ENCODE data around the gene TCOF1.

Gene TCOF1

DNA sequence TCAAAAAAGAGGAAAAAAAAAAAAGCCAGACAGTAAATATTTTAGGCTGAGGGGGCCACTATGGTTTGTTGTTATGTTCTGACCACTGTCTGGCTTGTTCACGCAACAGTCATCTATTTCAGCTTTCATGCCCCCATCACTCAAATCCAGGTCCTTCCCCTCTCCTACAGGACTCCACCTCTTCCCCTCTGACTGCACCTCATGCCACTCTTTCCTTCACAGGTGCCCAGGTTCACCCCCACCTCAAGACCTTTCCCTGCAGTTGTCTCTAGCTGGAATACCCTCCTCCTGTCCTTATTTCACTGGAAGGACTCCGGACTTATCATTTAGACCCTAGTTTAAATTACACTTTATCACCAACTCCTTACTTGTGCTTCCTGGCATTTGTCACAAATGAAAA, 88.6 kb downstream of the TCOF1 start:
- Histone ChIP-seq H3K27ac (ENCODE audit: low read depth, low read length) (no peak overlapping the region), H4K20me1 (ENCODE audit: low read depth, low read length) (peaks cover 32% of the 10 kb centered on the region), H3K9me2 (replicated peaks; ENCODE audit: insufficient read depth, low read length) (no peaks in the 10 kb centered on the region), H3K27me3 (ENCODE audit: low read length) (no peaks in the 10 kb centered on the region), H3K36me3 (ENCODE audit: low read length) (peaks cover 41% of the 10 kb centered on the region), H3K79me2 (ENCODE audit: insufficient read depth, low read length) (peaks cover 27% of the 10 kb centered on the region), H3K4me2 (ENCODE audit: low read depth, low read length, poor library complexity, severe bottlenecking) (no peak overlapping the region), H2AFZ (ENCODE audit: low read depth, low read length, severe bottlenecking) (no peak overlapping the region), H3K9ac (ENCODE audit: low read length) (no peak overlapping the region), H3K9me3 (ENCODE audit: insufficient read depth, low read length) (no peaks in the 10 kb centered on the region), H3F3A (ENCODE audit: insufficient read depth) (peaks cover 60% of the 10 kb centered on the region), H3K4me3 (ENCODE audit: insufficient read depth, low read length, poor library complexity, severe bottlenecking) (no peak overlapping the region)
- TF ChIP-seq, protein P1, sequence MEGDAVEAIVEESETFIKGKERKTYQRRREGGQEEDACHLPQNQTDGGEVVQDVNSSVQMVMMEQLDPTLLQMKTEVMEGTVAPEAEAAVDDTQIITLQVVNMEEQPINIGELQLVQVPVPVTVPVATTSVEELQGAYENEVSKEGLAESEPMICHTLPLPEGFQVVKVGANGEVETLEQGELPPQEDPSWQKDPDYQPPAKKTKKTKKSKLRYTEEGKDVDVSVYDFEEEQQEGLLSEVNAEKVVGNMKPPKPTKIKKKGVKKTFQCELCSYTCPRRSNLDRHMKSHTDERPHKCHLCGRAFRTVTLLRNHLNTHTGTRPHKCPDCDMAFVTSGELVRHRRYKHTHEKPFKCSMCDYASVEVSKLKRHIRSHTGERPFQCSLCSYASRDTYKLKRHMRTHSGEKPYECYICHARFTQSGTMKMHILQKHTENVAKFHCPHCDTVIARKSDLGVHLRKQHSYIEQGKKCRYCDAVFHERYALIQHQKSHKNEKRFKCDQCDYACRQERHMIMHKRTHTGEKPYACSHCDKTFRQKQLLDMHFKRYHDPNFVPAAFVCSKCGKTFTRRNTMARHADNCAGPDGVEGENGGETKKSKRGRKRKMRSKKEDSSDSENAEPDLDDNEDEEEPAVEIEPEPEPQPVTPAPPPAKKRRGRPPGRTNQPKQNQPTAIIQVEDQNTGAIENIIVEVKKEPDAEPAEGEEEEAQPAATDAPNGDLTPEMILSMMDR (IDR thresholded peaks at IDR 0.05; ENCODE audit: insufficient read depth, low read length, poor library complexity, severe bottlenecking), result no peak
- no peak for TF ChIP-seq EZH2phosphoT487 (conservative IDR thresholded peaks at IDR 0.05; ENCODE audit: low read length)

DNA sequence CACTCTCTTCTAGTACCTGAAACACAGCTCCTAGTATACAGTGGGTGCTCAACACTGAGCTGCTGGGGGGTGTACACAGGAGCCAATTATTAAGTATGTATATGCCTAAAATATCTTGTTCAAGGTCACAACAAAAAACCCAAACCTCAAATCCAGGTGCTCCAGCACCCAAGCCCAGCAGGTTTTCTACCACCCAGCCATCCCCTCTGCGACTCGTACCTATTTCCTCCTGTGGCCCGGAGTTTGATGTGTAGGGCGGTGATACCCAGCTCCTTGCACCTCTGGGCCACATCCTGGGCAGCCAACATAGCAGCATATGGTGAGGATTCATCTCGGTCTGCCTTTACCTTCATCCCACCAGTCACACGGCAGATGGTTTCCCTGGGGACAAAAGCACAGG, 89.1 kb downstream of the TCOF1 start:
- Histone ChIP-seq H4K20me1 (ENCODE audit: low read depth, low read length) (peaks cover 32% of the 10 kb centered on the region), H3K9me2 (replicated peaks; ENCODE audit: insufficient read depth, low read length) (no peaks in the 10 kb centered on the region), H3K79me2 (ENCODE audit: insufficient read depth, low read length) (peaks cover 27% of the 10 kb centered on the region), H2AFZ (ENCODE audit: low read depth, low read length, severe bottlenecking) (no peak overlapping the region), H3K36me3 (ENCODE audit: low read length) (peaks cover 41% of the 10 kb centered on the region), H3K9ac (ENCODE audit: low read length) (no peak overlapping the region), H3K9me3 (ENCODE audit: insufficient read depth, low read length) (no peaks in the 10 kb centered on the region), H3K27me3 (ENCODE audit: low read length) (no peaks in the 10 kb centered on the region), H3K4me2 (ENCODE audit: low read depth, low read length, poor library complexity, severe bottlenecking) (no peak overlapping the region), H3K4me3 (ENCODE audit: insufficient read depth, low read length, poor library complexity, severe bottlenecking) (no peak overlapping the region), H3K27ac (ENCODE audit: low read depth, low read length) (no peak overlapping the region), H3F3A (ENCODE audit: insufficient read depth) (peaks cover 60% of the 10 kb centered on the region)
- no peak for TF ChIP-seq EZH2phosphoT487 (conservative IDR thresholded peaks at IDR 0.05; ENCODE audit: low read length)
- TF ChIP-seq, protein P1 (IDR thresholded peaks at IDR 0.05; ENCODE audit: insufficient read depth, low read length, poor library complexity, severe bottlenecking), result no peak

DNA sequence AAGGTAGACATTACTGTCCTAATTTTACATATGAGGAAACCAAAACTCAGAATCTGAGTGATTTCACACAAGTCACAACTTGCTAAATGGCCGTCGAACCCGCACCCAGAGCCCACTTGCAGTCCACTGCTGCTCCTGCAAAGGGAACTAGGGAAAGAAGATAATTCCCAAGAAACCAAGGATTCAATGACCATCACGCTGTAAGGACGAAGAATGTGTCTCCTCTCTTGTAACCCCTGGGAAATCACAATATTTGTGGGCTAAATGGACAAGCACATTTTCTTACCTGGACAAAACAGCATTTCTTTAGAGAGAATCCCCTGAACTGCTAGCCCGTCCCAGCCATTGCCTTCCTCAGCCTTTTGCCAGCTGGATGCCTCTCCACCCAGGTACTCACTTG, 89.7 kb downstream of the TCOF1 start:
- H3K9ac ChIP-seq (ENCODE audit: low read length), result no peak overlapping the region
- no peaks in the 10 kb centered on the region for H3K9me2 ChIP-seq (replicated peaks; ENCODE audit: insufficient read depth, low read length)
- H3K9me3 ChIP-seq (ENCODE audit: insufficient read depth, low read length), result no peaks in the 10 kb centered on the region
- TF ChIP-seq, protein P1 (IDR thresholded peaks at IDR 0.05; ENCODE audit: insufficient read depth, low read length, poor library complexity, severe bottlenecking), result no peak
- no peak for TF ChIP-seq EZH2phosphoT487 (conservative IDR thresholded peaks at IDR 0.05; ENCODE audit: low read length)
- H3K36me3 ChIP-seq (ENCODE audit: low read length), result peaks cover 41% of the 10 kb centered on the region
- peaks cover 55% of the 10 kb centered on the region for H3F3A ChIP-seq (ENCODE audit: insufficient read depth)
- no peaks in the 10 kb centered on the region for H3K27me3 ChIP-seq (ENCODE audit: low read length)
- peaks cover 27% of the 10 kb centered on the region for H3K79me2 ChIP-seq (ENCODE audit: insufficient read depth, low read length)
- H2AFZ ChIP-seq (ENCODE audit: low read depth, low read length, severe bottlenecking), result no peak overlapping the region
- peaks cover 32% of the 10 kb centered on the region for H4K20me1 ChIP-seq (ENCODE audit: low read depth, low read length)
- no peak overlapping the region for H3K27ac ChIP-seq (ENCODE audit: low read depth, low read length)
- H3K4me3 ChIP-seq (ENCODE audit: insufficient read depth, low read length, poor library complexity, severe bottlenecking), result no peak overlapping the region
- no peak overlapping the region for H3K4me2 ChIP-seq (ENCODE audit: low read depth, low read length, poor library complexity, severe bottlenecking)

All from SU-DHL-6 (cell line).